Bronchial epithelial cell (primary cell): ENCODE data around the gene SFTPB. TPM values are rescaled to one million over a fixed set of nuclear protein-coding genes. Genes with fewer than 3 reads are reported as not detected.

ENCODE experiments used
- DNase-seq: peaks from one replicate; pipeline ENCODE4 v3.0.0-alpha.2; 2010; ENCODE audit warnings: low read depth
- FAIRE-seq: peaks from 2 replicates; lab custom pipeline; 2011; peaks lifted over from hg19 to GRCh38; lab: Jason Lieb, UNC
- H3K27me3 ChIP-seq: 2 replicates; pipeline ENCODE4 v1.5.1; 2011; ENCODE audit warnings: low read length; ENCODE audit not compliant: control insufficient read depth, insufficient read depth
- H3K36me3 ChIP-seq: 2 replicates; pipeline ENCODE4 v1.5.1; 2011; ENCODE audit warnings: low read length; ENCODE audit not compliant: control insufficient read depth, insufficient read depth
- H3K4me3 ChIP-seq: 2 replicates; pipeline ENCODE4 v1.5.1; 2011; ENCODE audit warnings: mild to moderate bottlenecking, low read depth, low read length, control low read depth
- total RNA-seq: library from RNA; depleted of rRNA; stranded (reverse); fragments of >200 nt; gene quantifications from 2 replicates; pipeline ENCODE4 v1.2.1, GENCODE V29; 2014
- TF ChIP-seq, protein P1 (sequence below): IDR thresholded peaks from 2 replicates; pipeline ENCODE4 v1.5.1; 2011; ENCODE audit warnings: mild to moderate bottlenecking, moderate library complexity, low read length, control low read depth, inconsistent platforms; ENCODE audit not compliant: insufficient read depth, severe bottlenecking

Gene SFTPB
- total RNA-seq, 1 donor from 2014 or later, result not detected

DNA sequence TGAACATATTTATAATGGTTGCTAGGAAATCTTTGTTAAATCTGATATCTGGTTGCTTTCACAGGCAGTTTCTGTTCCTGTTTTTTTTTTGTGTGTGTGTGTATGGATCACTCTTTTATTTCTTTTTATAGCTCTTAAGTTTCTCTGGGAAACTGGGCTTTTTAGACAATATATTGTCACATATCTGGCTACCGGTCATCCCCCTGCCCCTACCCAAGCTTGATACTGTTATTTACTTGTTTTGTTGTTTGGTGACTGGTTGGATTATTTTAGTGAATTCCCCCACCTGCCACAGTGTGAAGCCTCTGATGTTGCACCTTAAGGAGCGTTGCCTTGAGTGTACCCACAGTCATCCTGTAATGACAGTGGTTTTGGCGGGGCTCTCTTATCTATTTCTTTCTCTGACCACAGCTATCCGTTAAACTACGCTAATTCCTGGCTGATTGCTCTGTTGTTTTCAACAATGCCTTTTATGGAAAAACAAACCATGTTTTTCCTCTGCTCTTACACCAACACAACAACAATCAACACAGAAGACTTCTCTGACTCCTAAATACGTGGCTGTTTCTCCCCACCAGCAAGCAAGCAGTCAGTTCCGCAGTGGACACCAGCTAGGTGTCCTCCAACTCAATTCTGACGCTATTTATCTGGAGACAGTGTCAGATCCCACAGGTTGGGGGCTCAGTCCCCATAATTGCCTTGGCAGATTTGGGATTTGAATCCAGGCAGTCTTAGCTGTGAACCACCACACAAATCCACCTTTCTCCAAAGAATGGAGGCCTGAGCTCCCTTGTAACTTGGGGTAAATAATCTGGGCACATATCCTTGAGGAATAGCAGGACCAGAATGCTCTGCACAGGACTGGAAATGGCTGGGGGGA is 37.0 kb upstream of the SFTPB start:
- FAIRE-seq, result no peak
- DNase-seq, result no peak
- TF ChIP-seq, protein P1, sequence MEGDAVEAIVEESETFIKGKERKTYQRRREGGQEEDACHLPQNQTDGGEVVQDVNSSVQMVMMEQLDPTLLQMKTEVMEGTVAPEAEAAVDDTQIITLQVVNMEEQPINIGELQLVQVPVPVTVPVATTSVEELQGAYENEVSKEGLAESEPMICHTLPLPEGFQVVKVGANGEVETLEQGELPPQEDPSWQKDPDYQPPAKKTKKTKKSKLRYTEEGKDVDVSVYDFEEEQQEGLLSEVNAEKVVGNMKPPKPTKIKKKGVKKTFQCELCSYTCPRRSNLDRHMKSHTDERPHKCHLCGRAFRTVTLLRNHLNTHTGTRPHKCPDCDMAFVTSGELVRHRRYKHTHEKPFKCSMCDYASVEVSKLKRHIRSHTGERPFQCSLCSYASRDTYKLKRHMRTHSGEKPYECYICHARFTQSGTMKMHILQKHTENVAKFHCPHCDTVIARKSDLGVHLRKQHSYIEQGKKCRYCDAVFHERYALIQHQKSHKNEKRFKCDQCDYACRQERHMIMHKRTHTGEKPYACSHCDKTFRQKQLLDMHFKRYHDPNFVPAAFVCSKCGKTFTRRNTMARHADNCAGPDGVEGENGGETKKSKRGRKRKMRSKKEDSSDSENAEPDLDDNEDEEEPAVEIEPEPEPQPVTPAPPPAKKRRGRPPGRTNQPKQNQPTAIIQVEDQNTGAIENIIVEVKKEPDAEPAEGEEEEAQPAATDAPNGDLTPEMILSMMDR, result no peak
- Histone ChIP-seq H3K36me3 (no peaks in the 10 kb centered on the region), H3K4me3 (no peak overlapping the region), H3K27me3 (no peaks in the 10 kb centered on the region)

DNA sequence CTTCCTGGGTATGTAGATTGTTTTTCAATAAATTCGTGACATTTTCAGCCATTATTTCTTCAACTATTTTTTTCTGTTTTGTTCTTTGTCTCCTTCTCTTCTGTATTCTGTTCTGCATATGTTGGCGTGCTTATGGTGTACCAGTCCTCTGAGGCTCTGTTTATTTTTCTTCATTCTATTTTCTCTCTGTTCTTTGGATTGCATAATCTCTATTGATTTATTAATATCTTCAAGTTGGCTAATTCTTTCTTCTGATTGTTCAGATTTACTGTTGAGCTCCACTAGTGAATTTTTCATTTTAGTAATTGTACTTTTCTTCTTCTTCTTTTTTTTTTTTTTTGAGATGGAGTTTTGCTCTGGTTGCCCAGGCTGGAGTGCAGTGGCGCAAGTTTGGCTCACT is 36.0 kb upstream of the SFTPB start:
- TF ChIP-seq, protein P1, result no peak
- DNase-seq (no peak), FAIRE-seq (no peak)
- no peaks in the 10 kb centered on the region for H3K36me3 ChIP-seq
- H3K27me3 ChIP-seq, result no peaks in the 10 kb centered on the region
- H3K4me3 ChIP-seq, result no peak overlapping the region

GRCh38 chr2:85703329-85703728 is 35.3 kb upstream of the SFTPB start:
- no peaks in the 10 kb centered on the region for H3K27me3 ChIP-seq
- H3K4me3 ChIP-seq, result no peak overlapping the region
- DNase-seq (no peak), FAIRE-seq (no peak)
- TF ChIP-seq, protein P1, result no peak
- H3K36me3 ChIP-seq, result no peaks in the 10 kb centered on the region

DNA sequence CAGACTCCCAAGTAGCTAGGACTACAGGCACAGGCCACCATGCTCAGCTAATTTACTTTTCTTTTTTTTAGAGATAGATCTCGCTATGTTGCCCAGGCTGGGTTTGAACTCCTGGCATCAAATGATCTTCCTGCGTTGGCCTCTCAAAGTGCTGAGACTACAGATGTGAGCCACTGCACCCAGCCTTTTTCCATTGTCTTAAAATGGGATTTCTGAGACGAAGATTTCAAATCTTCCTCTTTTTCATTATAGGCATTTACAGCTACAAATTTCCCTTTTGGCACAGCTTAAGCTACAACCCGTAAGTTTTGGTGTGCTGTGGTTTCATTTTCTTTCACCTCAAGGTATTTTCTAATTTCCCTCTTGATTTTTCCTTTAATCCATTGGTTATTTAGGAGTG is 34.8 kb upstream of the SFTPB start:
- TF ChIP-seq, protein P1, result no peak
- Histone ChIP-seq H3K36me3 (no peaks in the 10 kb centered on the region), H3K27me3 (no peaks in the 10 kb centered on the region), H3K4me3 (no peak overlapping the region)
- DNase-seq, result no peak
- no peak for FAIRE-seq

- H3K27me3 ChIP-seq, result no peaks in the 10 kb centered on the region
- FAIRE-seq (no peak), DNase-seq (peak; percentile 87)
- TF ChIP-seq, protein P1, result no peak
- H3K36me3 ChIP-seq, result no peaks in the 10 kb centered on the region
- no peak overlapping the region for H3K4me3 ChIP-seq
These were observed 34.2 kb upstream of the SFTPB start for GRCh38 chr2:85702172-85702571.

DNA sequence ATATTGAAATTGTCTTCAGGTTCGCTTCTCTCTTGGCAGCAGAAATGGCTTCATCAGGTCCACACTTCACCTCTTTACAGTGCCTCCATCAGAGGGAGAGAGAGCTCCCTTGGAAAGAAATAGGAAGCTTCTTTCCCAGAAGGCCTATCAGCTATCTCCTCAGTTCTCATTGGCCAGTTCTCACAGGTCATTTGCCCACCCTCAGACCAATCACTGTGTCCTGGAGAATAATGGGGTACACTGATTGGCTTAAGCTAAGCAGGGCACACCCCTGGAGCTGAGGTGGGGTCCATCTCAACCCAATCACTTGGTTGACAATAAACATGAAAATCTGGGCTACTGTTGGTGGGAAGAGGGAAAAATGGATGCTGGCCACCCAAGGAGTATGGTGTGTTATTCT is 31.3 kb upstream of the SFTPB start:
- DNase-seq, result no peak

More for the DNA sequence above, 31.3 kb upstream of the SFTPB start:
- no peak overlapping the region for H3K4me3 ChIP-seq
- H3K27me3 ChIP-seq, result peaks cover 2% of the 10 kb centered on the region
- FAIRE-seq, result no peak
- TF ChIP-seq, protein P1, result no peak
- no peaks in the 10 kb centered on the region for H3K36me3 ChIP-seq
